Mucosa of descending colon (tissue), 3 donors: ENCODE results near the gene RAD52. TPM values are rescaled to one million over a fixed set of nuclear protein-coding genes. Genes with fewer than 3 reads are reported as not detected.

Source experiments
- ATAC-seq: fragments of 200-7000 bp; cut with Tn5 transposase; one replicate; pipeline ENCODE4 v1.9.1; 2020; ENCODE audit warnings: mild to moderate bottlenecking, moderate library complexity
- DNase-seq, 3 donors: peaks; one replicate each; pipeline ENCODE4 v3.0.0-alpha.2; 2020
- H3K36me3 ChIP-seq: fragments of 200-600 bp; one replicate; pipeline ENCODE4 v1.8.0; 2021; ENCODE audit warnings: low read depth, mild to moderate bottlenecking
- H3K4me1 ChIP-seq: fragments of 200-600 bp; one replicate; pipeline ENCODE4 v1.8.0; 2021; ENCODE audit warnings: low read depth, mild to moderate bottlenecking
- H3K4me3 ChIP-seq: fragments of 200-600 bp; one replicate; pipeline ENCODE4 v1.8.0; 2021; ENCODE audit warnings: mild to moderate bottlenecking
- H3K9me3 ChIP-seq: fragments of 200-600 bp; one replicate; pipeline ENCODE4 v1.8.0; 2021; ENCODE audit warnings: mild to moderate bottlenecking
- CTCF ChIP-seq: fragments of 200-600 bp; IDR thresholded peaks from one replicate; pipeline ENCODE4 v1.8.0; 2022; ENCODE audit warnings: antibody characterized with exemption, mild to moderate bottlenecking
- intact Hi-C, 2 donors: fragments of 100-400 bp; cut with DNase I in 1 of 2; cut with micrococcal nuclease in 1 of 2; formaldehyde crosslinking; loops; one replicate each; pipeline versions ENCODE4 v1.11.0 to v1.11.1; 2022; cut with DNase I, micrococcal nuclease
- total RNA-seq, 3 donors: library from RNA; stranded (reverse); fragmentation: NEBNext Ultra II Directional in 2 of 3; extraction: Animal tissue kit (Norgen Biotek cat#: 25700) in 2 of 3; gene quantifications; one replicate each; pipeline versions ENCODE4 v1.2.1 to v1.2.4, GENCODE V29; 2021 to 2023
- donor health status: DM: no; HTN: no; CAD: no; lungs with moderate emphysema.
- donor health status: DM: no; HTN: no; CAD: no.
- donor health status: DM: no; HTN: yes; CAD: no.

RAD52 gene
- total RNA-seq, 3 donors from 2014 or later: 16.3 to 32.0 (median 28.9) TPM

GRCh38 chr12:897386-897785, 52.1 kb downstream of the RAD52 start:
- TF ChIP-seq CTCF: no peak
- ATAC-seq (no peak), DNase-seq (no peak)
- Histone ChIP-seq H3K9me3 (no peaks in the 10 kb centered on the region), H3K4me1 (no peaks in the 10 kb centered on the region), H3K36me3 (peaks cover 11% of the 10 kb centered on the region), H3K4me3 (no peak overlapping the region)
- intact Hi-C loops: no loop called here

GRCh38 chr12:896031-896430, 53.5 kb downstream of the RAD52 start:
- intact Hi-C loops: no loop called here
- DNase-seq: no peak
- no peaks in the 10 kb centered on the region for H3K9me3 ChIP-seq
- TF ChIP-seq CTCF: no peak
- no peak overlapping the region for H3K4me3 ChIP-seq
- no peak for ATAC-seq
- no peaks in the 10 kb centered on the region for H3K4me1 ChIP-seq
- peaks cover 11% of the 10 kb centered on the region for H3K36me3 ChIP-seq

- no peak for ATAC-seq
- intact Hi-C loops: no loop called here
- no peak for DNase-seq
- Histone ChIP-seq H3K36me3 (peaks cover 11% of the 10 kb centered on the region), H3K9me3 (no peaks in the 10 kb centered on the region), H3K4me3 (no peak overlapping the region), H3K4me1 (no peaks in the 10 kb centered on the region)
- TF ChIP-seq CTCF: no peak
These were observed 55.3 kb downstream of the RAD52 start for GRCh38 chr12:894226-894625.

GRCh38 chr12:886206-886605, 63.3 kb downstream of the RAD52 start:
- Histone ChIP-seq H3K4me1 (no peaks in the 10 kb centered on the region), H3K9me3 (no peaks in the 10 kb centered on the region), H3K4me3 (no peak overlapping the region), H3K36me3 (peaks cover 23% of the 10 kb centered on the region)
- DNase-seq: no peak
- TF ChIP-seq CTCF: no peak
- intact Hi-C loops: no loop called here
- no peak for ATAC-seq

- no peak for TF ChIP-seq CTCF
- ATAC-seq: no peak
- H3K9me3 ChIP-seq: no peaks in the 10 kb centered on the region
- intact Hi-C loops: no loop called here
- H3K4me3 ChIP-seq: no peak overlapping the region
- no peak for DNase-seq
- peaks cover 23% of the 10 kb centered on the region for H3K36me3 ChIP-seq
- no peaks in the 10 kb centered on the region for H3K4me1 ChIP-seq
These were observed 63.8 kb downstream of the RAD52 start for GRCh38 chr12:885701-886100.

- DNase-seq (no peak), ATAC-seq (no peak)
- peaks cover 23% of the 10 kb centered on the region for H3K36me3 ChIP-seq
- no peak for TF ChIP-seq CTCF
- H3K9me3 ChIP-seq: no peaks in the 10 kb centered on the region
- H3K4me3 ChIP-seq: no peak overlapping the region
- intact Hi-C loops: no loop called here
- no peaks in the 10 kb centered on the region for H3K4me1 ChIP-seq
These were observed 64.6 kb downstream of the RAD52 start for GRCh38 chr12:884746-885414.
